ENCODE measurements around the gene FXYD6.

The FXYD6 gene

GRCh38 chr11:117884994-117885393, 8.5 kb upstream of the FXYD6 start:
- DNase-seq = no peak

- no peak for DNase-seq
These were observed 6.6 kb upstream of the FXYD6 start for GRCh38 chr11:117883063-117883462.

- DNase-seq = no peak
These were observed 6.0 kb upstream of the FXYD6 start for GRCh38 chr11:117882311-117882905.

- no peak for DNase-seq
These were observed 4.8 kb upstream of the FXYD6 start for GRCh38 chr11:117881217-117881616.

- DNase-seq = no peak
These were observed 3.3 kb upstream of the FXYD6 start for GRCh38 chr11:117879516-117880480.

GRCh38 chr11:117878939-117879475, 2.5 kb upstream of the FXYD6 start:
- no peak for DNase-seq

- DNase-seq = no peak
These were observed 2.0 kb upstream of the FXYD6 start for GRCh38 chr11:117878314-117878938.

GRCh38 chr11:117877120-117877784, 794 bp upstream of the FXYD6 start:
- DNase-seq = no peak

- no peak for DNase-seq
These were observed 458 bp downstream of the FXYD6 start for GRCh38 chr11:117876059-117876340.

GRCh38 chr11:117875382-117876058, 938 bp downstream of the FXYD6 start:
- peak in 1 of 5 donors; percentile 17 for DNase-seq

- DNase-seq = no peak
These were observed 1.5 kb downstream of the FXYD6 start for GRCh38 chr11:117874910-117875381.

GRCh38 chr11:117874253-117874909, 2.1 kb downstream of the FXYD6 start:
- no peak for DNase-seq

GRCh38 chr11:117873828-117874125, 2.7 kb downstream of the FXYD6 start:
- DNase-seq = no peak

- no peak for DNase-seq
These were observed 3.3 kb downstream of the FXYD6 start for GRCh38 chr11:117872975-117873827.

GRCh38 chr11:117872420-117872961, 4.0 kb downstream of the FXYD6 start:
- DNase-seq = no peak

- DNase-seq = no peak
These were observed 4.7 kb downstream of the FXYD6 start for GRCh38 chr11:117871784-117872183.

- DNase-seq = no peak
These were observed 5.3 kb downstream of the FXYD6 start for GRCh38 chr11:117871160-117871559.

GRCh38 chr11:117870103-117870952, 6.1 kb downstream of the FXYD6 start:
- no peak for DNase-seq

- no peak for DNase-seq
These were observed 6.9 kb downstream of the FXYD6 start for GRCh38 chr11:117869604-117870003.
